C4-2B (cell line): ENCODE measurements around the gene CYB561D2.

Source experiments
- ZFX ChIP-seq: fragments of 450-650 bp; IDR thresholded peaks from 2 replicates; pipeline ENCODE4 v1.6.1; 2017
- TF ChIP-seq, protein P1 (sequence below): fragments of 450-650 bp; conservative IDR thresholded peaks from 2 replicates; pipeline ENCODE4 v1.5.1; 2017; ENCODE audit warnings: mild to moderate bottlenecking

DNA sequence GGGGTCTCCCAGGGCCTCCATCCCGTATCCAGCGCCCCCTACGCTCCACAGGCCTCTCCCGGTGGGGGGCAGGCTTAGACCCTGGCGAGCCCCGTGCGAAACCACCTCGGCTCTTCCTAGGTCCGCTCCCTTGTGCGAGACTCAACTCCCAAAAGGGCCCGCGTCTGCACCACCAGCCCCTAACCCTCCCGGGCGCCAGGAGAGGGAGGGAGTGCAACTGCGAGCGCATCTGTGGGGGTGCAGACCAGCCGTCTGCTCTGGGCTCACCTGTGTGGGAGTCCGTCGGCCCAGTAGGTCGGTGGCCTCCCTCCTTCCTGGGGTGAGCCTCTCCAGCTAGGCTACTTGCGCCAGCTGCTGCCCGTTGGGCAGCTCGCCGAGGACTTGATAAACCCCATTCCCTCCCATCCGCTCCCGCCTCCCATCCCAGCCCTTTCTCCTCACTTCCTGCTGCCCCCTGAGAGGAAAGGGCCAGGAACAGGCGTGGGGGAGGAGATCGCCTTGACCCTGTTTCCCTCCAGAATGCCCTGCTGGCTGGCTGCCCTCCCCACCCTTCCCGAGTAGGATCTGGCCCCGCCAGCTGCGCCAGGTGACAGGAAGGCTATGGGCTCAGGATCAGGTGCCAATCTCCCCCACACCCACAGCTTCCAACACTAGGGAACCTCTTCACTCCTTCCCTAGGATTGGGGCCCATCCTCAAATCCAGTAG lies 28.1 kb upstream of the CYB561D2 start, which contains the start of gene HYAL2:
- TF ChIP-seq, protein P1, sequence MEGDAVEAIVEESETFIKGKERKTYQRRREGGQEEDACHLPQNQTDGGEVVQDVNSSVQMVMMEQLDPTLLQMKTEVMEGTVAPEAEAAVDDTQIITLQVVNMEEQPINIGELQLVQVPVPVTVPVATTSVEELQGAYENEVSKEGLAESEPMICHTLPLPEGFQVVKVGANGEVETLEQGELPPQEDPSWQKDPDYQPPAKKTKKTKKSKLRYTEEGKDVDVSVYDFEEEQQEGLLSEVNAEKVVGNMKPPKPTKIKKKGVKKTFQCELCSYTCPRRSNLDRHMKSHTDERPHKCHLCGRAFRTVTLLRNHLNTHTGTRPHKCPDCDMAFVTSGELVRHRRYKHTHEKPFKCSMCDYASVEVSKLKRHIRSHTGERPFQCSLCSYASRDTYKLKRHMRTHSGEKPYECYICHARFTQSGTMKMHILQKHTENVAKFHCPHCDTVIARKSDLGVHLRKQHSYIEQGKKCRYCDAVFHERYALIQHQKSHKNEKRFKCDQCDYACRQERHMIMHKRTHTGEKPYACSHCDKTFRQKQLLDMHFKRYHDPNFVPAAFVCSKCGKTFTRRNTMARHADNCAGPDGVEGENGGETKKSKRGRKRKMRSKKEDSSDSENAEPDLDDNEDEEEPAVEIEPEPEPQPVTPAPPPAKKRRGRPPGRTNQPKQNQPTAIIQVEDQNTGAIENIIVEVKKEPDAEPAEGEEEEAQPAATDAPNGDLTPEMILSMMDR: no peak
- no peak for TF ChIP-seq ZFX
